GM21576 (cell line): ENCODE measurements around the gene GPR17.

ENCODE experiments used
- ATAC-seq: cut with Tn5 transposase; IDR thresholded peaks from one replicate; pipeline ENCODE4 v1.9.1; 2021; ENCODE audit warnings: mild to moderate bottlenecking, moderate library complexity; ENCODE audit not compliant: unreplicated experiment

Gene GPR17

DNA sequence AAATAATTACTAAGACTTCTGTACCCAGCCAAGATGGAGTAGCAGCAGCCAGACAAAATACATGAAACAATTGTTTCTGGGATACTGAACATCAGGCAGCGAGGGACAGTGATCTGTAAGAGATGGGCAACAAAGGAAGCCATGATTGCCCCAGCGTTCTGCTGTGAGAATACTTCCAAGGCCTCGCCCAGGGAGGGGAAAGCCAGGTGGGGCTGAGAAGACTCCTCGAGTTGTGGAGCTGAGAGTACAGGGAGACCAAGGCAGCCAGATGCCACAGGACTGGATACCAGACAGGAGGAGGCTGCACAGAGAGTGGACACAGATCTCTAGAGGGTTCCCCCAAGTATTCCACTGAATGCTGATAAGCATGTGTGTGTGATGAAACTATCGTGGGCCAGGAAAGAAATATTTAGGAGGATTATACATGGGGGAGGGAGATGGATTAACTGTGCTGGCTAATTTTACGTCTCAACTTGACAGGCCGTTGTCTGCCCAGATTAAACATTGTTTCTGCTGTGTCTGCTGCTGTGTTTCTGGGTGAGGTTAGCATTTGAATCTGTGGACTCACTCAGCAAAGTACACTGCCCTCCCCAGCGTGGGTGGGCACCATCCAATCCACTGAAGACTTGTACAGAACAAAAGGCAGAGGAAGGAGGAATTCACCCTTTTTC, 39.6 kb downstream of the GPR17 start:
- no peak for ATAC-seq

DNA sequence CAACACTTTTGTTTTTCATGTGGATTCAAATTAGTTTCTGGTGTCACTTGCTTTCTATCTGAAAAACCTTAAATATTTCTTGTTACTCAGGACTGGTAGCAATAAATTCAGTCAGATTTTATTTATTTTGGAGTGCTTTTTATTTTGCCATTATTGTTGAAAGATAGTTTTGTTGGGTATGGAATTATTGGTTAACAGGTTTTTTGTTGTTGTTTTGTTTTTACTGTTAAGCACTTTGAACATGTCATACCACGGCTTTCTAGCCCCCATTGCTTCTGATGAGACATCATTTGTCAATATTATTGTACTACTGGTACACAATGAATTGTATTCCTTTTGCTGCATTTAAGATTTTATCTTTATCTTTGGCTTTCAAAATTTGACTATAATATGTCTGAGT, 42.5 kb downstream of the GPR17 start:
- no peak for ATAC-seq

DNA sequence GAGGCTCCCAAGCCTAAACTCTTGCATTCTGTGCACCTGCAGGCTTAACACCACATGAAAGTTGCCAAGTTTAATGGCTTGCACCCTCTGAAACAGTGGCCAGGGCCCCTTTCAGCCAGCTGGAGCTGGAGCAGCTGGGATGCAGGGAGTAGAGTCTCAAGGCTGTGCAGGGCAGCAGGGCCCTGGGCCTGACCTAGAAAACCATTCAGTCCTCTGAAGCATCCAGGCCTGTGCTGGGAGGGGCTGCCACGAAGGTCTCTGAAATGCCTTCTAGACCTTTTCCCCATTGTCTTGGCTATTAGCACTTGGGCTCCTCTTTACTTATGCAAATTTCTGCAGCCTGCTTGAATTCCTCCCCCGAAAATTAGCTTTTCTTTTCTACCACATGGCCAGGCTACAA, 44.7 kb downstream of the GPR17 start:
- ATAC-seq, result no peak

DNA sequence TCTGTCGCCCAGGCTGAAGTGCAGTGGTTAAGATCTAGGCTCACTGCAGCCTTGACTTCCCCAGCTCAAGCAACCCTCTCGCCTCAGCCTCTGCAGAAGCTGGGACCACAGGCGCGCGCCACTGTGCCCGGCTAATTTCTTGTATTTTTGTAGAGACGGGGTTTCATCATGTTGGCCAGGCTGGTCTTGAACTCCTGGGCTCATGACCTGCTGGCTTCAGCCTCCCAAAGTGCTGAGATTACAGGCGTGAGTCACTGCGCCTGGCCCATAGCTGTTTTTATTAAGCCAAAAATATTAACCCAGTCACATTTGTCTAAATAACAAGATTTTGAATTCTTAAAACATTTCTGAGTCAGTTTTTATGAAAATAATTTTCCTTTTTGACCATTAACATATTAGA, 49.0 kb downstream of the GPR17 start:
- ATAC-seq, result no peak

DNA sequence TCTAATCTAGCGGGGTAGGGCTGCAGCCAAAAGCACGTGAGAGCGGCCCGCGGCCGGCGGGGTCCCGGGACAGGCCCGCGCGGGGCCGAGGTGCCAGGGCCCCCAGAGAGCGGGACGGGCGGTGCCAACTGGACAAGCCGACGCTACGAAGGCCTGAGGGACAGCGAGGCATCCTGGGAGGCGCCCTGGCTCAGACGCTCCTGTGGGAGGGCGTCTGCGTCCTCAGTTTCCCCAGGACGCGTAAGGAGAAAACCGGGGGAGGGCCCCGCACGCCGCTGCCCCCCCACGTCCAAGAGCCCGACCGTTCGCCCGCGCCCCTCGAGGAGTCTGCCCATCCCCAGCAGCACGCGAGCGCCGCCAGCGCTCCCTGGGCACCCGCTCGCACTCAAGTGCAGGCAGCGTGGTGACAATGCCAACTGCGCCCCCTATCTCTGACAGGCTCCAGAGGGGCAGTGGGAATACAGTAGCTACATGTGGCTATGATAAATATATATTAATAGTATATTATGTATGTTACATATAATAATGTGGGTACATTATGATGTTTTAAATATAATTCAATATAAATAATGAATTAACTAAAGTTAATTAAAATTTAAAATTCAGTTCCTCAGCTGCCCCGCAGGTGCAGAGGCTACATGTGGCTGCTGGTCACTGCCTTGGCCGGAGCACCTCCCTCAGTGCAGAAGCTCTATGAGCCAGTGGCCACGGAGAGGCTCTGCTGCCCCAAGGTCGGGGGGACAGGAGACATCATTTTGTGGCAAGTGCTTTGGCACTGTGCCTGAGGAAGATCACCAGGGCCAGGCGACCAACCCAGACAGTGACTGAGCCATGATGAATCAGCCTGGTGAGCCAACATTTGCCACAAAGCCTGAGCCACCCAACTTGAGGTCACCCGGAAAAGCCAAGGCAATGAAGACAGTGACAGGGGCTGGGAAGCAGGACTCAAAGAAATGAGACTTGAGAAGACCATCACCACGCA, 49.8 kb downstream of the GPR17 start:
- no peak for ATAC-seq

DNA sequence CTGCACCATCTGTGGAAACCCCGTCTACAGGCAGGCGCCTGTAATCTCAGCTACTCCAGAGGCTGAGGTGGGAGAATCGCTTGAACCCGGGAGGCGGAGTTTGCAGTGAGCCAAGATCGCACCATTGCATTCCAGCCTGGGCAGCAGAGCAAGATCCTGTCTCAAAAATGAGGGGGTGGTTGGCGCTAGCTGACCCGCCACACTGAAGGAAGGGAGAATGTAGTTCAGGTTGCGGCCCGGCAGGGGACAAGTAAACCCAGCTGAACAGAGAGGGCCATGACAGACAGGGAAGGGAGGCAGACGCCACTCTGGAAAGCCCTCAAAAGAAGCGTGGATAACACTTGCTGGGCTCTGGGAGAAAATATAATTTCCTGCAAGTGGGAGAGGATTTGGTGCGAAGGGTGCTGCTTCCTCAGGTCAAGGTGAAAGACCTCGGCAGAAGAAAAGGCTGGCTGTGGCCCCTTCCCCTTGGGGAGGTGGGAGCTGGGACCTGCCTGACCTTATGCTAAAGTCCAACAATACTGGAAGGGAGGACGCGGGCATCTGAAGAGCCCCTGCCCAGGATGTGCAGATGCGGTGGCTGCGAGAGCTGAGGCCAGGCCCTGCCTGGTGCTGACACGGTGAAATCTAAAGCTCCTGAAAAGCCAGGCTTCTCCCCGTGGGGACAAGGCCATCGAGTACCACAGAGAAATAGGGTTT, 51.7 kb downstream of the GPR17 start:
- no peak for ATAC-seq

DNA sequence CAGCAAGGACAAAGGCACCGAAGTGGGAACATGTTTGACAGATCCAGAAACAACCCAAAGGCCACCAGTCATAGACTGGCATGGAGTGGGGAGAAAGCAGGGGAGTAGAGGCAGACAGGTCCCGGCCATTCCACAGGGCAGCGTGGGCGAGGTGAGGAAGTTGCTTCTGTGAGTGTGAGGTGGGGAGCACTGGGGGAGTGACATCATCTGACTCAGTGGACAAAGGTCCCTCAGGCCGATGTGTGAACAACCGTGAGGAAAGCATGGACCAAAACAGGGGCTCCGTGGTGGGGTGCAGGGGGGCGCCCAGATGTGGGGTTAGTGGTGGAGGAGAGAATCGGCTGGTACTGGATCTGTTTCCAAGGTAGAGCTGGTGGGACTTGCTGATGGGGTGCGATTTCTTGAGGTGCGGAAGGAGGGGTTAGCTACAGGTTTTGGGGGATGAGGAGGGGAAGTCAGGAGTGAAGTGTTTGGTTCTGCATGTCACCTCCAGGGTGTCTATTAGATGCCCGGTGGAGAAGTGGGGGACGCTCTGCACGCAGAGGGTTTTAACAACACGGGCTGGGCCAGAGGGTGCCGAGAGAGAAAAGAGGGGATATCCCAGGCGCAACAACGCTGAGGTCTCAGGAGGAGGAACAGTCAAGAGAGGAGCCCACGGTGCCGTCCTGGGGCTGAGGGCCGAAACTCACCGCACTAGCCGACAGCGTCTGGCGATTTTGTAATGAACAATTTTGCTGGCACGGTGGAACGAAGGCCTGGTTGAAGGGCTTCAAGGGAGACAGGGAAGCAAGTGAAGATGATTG, 52.8 kb downstream of the GPR17 start:
- ATAC-seq, result no peak

DNA sequence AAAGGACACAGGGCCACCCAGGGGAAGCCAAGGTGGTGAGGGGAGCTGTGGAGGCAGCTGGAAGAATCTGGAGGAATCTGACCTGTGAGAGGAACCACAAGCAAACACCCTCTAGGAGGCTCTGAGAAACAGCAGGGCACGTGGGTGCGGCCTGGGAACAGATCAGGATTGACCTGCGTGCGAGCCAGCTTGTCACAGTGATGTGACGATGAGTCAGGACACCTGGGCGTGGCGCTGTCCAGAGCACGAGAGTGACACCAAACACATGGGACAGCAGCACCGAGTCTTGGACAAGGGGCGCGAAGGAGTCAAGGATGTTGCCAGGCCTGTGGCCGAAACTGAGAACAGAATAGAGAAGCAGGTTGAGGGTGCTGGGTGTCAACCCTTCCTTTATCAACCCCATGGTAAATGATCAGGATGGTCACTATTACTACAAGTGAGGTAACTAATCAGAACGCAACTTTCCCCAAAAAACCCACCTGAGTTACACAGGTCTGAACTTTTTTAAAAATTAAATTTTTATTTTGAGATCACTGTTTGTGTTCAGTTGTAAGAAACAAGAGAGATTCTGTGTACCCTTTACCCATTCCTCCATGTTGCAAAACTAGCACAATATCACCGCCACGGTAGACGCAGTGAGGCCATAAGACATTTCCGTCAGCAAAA, 54.7 kb downstream of the GPR17 start:
- ATAC-seq, result peak; percentile 63

DNA sequence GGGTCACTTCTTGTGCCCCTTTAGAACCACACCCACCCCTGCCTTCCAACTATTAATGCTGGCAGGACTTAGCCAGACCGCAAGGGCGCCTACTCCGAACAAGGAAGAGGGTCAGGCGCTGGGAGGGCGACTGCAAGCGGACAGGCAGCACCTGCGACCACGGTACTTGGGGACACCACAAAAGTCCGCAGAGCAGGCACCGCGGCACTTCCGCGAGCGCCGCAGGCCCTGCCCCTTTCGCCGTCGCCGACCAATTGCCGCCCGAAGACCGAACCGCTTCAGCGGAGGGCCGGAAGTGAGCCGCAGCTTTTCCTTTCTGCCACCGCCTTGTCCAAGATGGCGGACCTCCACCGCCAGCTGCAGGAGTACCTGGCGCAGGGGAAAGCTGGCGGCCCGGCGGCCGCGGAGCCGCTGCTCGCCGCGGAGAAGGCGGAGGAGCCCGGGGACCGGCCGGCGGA, 55.3 kb downstream of the GPR17 start, which contains the start of gene SFT2D3:
SFT2D3 (plus strand) TSS at position 305 of the 458 bp plus-strand sequence; CDS start at position 337, 32 bp downstream.
- ATAC-seq, result peak; percentile 69

DNA sequence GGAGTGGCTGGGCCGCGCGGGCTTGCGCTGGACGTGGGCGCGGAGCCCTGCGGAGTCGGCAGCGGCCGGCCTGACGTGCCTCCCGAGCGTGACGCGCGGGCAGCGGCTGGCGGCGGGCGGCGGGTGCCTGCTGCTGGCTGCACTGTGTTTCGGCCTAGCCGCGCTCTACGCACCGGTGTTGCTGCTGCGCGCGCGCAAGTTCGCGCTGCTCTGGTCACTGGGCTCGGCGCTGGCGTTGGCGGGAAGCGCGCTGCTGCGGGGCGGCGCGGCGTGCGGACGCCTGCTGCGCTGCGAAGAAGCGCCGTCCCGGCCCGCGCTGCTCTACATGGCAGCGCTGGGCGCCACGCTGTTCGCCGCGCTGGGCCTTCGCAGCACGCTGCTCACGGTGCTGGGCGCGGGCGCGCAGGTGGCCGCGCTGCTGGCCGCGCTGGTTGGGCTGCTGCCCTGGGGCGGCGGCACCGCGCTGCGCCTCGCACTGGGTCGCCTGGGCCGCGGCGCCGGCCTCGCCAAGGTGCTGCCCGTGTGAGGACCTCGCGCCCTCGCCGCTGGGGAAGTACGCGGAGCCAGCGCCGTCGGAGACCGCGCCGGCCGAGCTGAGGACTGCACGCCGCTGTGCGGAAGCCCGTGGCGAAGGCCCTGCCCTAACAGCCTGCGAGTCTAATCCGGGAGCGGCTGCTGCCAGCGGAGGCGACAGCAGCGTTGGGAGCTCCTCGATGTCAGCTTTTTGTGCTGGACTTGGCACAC, 55.9 kb downstream of the GPR17 start:
- peak; percentile 37 for ATAC-seq
